Upper lobe of left lung (tissue), 6 donors: ENCODE results near the gene LHFPL3. TPM values are rescaled to one million over a fixed set of nuclear protein-coding genes. Genes with fewer than 3 reads are reported as not detected.
"Not testable (repeated sequence)": the region's sequence is repeated elsewhere in the genome, so short reads cannot be mapped to it uniquely, and the experiment has no call there.

Experiments used
- ATAC-seq, 2 donors: fragments of 200-7000 bp; cut with Tn5 transposase; one replicate each; pipeline ENCODE4 v1.9.1; 2022; ENCODE audit warnings: mild to moderate bottlenecking in 2 of 2, moderate library complexity in 2 of 2; ENCODE audit not compliant: low FRiP score in 2 of 2
- DNase-seq, 2 donors: peaks; one replicate each; pipeline ENCODE4 v3.0.0-alpha.2; 2019 to 2020
- H3K27ac ChIP-seq, 4 donors: fragments of 200-600 bp; sonication (generic); one replicate each; pipeline ENCODE4 v1.5.1; 2016 to 2019
- H3K27me3 ChIP-seq, 4 donors: fragments of 200-600 bp; sonication (generic); one replicate each; pipeline ENCODE4 v1.5.1; 2017 to 2019
- H3K36me3 ChIP-seq, 4 donors: fragments of 200-600 bp; sonication (generic); one replicate each; pipeline ENCODE4 v1.5.1; 2016 to 2019
- H3K4me1 ChIP-seq, 4 donors: fragments of 200-600 bp; sonication (generic); one replicate each; pipeline ENCODE4 v1.5.1; 2018 to 2019
- H3K4me3 ChIP-seq, 4 donors: fragments of 200-600 bp; sonication (generic); one replicate each; pipeline ENCODE4 v1.5.1; 2017 to 2019; ENCODE audit warnings: mild to moderate bottlenecking in 2 of 4, moderate library complexity in 1 of 4
- H3K9me3 ChIP-seq, 4 donors: fragments of 200-600 bp; sonication (generic); one replicate each; pipeline ENCODE4 v1.5.1; 2018 to 2019
- CTCF ChIP-seq, 6 experiments: fragments of 450-650 bp in 4 of 6; fragments of 200-600 bp in 2 of 6; sonication (generic) in 2 of 6; IDR thresholded peaks; one replicate each; pipeline ENCODE4 v1.5.1; 2016 to 2019; ENCODE audit warnings: antibody characterized with exemption in 6 of 6
- EP300 ChIP-seq, 4 donors: sonication (generic); formaldehyde crosslinking; IDR thresholded peaks; one replicate each; pipeline ENCODE4 v1.5.1; 2017; ENCODE audit warnings: antibody characterized with exemption in 4 of 4, control low read depth in 2 of 4
- POLR2A ChIP-seq, 4 donors: fragments of 450-650 bp; IDR thresholded peaks; one replicate each; pipeline ENCODE4 v1.5.1; 2016 to 2017; ENCODE audit warnings: antibody characterized with exemption in 4 of 4, mild to moderate bottlenecking in 2 of 4
- POLR2AphosphoS5 ChIP-seq, 2 donors: sonication (generic); formaldehyde crosslinking; IDR thresholded peaks; one replicate each; pipeline ENCODE4 v1.5.1; 2017; ENCODE audit warnings: antibody characterized with exemption in 2 of 2
- WGBS, 2 donors: methylation state at CpG; one replicate each; pipeline ENCODE4 v1.1.5; 2017 to 2018; 5-methylcytosine and 5-hydroxymethylcytosine counted together
- total RNA-seq, 6 donors: library from RNA; depleted of rRNA in 4 of 6; stranded (reverse); fragments of >200 nt in 4 of 6; gene quantifications; one replicate each; pipeline versions ENCODE4 v1.1.0 to v1.2.1, GENCODE V29; 2016 to 2021
- donor health status: DM: no; HTN: no; CAD: no; lungs with moderate emphysema.
- donor health status: DM: no; HTN: yes; CAD: no; lungs with severe emphysema.

LHFPL3 gene
- total RNA-seq, 6 donors from 2014 or later = not detected

- ATAC-seq (no peak), DNase-seq (no peak)
- WGBS, 2 donors = 71 to 94% methylated on average over 1 of the region's 1 CpG
- TF ChIP-seq POLR2AphosphoS5 (IDR thresholded peaks at IDR 0.05) (no peak), CTCF (IDR thresholded peaks at IDR 0.05) (no peak), POLR2A (IDR thresholded peaks at IDR 0.05) (no peak), EP300 (IDR thresholded peaks at IDR 0.05) (no peak)
- Histone ChIP-seq H3K27me3 (no peaks in the 10 kb centered on the region), H3K4me3 (no peak overlapping the region), H3K4me1 (no peaks in the 10 kb centered on the region), H3K36me3 (no peaks in the 10 kb centered on the region), H3K9me3 (no peaks in the 10 kb centered on the region), H3K27ac (no peak overlapping the region)
Observed at GRCh38 chr7:104679085-104679484, 350.7 kb downstream of the LHFPL3 start.

- TF ChIP-seq EP300 (IDR thresholded peaks at IDR 0.05) = no peak
- TF ChIP-seq POLR2A (IDR thresholded peaks at IDR 0.05) = no peak
- TF ChIP-seq POLR2AphosphoS5 (IDR thresholded peaks at IDR 0.05) = no peak
- no peak for TF ChIP-seq CTCF (IDR thresholded peaks at IDR 0.05)
- Histone ChIP-seq H3K4me1 (no peaks in the 10 kb centered on the region), H3K4me3 (no peak overlapping the region), H3K36me3 (no peaks in the 10 kb centered on the region), H3K27me3 (no peaks in the 10 kb centered on the region), H3K9me3 (no peaks in the 10 kb centered on the region), H3K27ac (no peak overlapping the region)
- no peak for ATAC-seq
- 100% methylated on average over 1 of the region's 1 CpG; no CpG with 5 or more reads in 1 of the 2 donors for WGBS, 2 donors
- DNase-seq = no peak
Observed at GRCh38 chr7:104686286-104686685, 357.9 kb downstream of the LHFPL3 start.

- no peaks in the 10 kb centered on the region for H3K4me1 ChIP-seq
- no peak overlapping the region for H3K4me3 ChIP-seq
- H3K27me3 ChIP-seq = no peaks in the 10 kb centered on the region
- TF ChIP-seq EP300 (IDR thresholded peaks at IDR 0.05) = no peak
- TF ChIP-seq POLR2AphosphoS5 (IDR thresholded peaks at IDR 0.05) = no peak
- TF ChIP-seq POLR2A (IDR thresholded peaks at IDR 0.05) = no peak
- no peak for TF ChIP-seq CTCF (IDR thresholded peaks at IDR 0.05)
- 63 to 76% methylated on average over 2 of the region's 2 CpGs for WGBS, 2 donors
- ATAC-seq = no peak
- H3K36me3 ChIP-seq = no peaks in the 10 kb centered on the region
- H3K9me3 ChIP-seq = peaks cover 0 to 6% (median 0%) of the 10 kb centered on the region in 4 donors
- no peak for DNase-seq
- H3K27ac ChIP-seq = no peak overlapping the region
Observed at GRCh38 chr7:104694710-104695109, 366.3 kb downstream of the LHFPL3 start.

GRCh38 chr7:104695563-104695962 is 367.2 kb downstream of the LHFPL3 start:
- H3K9me3 ChIP-seq = peaks cover 0 to 6% (median 0%) of the 10 kb centered on the region in 4 donors
- TF ChIP-seq POLR2AphosphoS5 (IDR thresholded peaks at IDR 0.05) = no peak
- no peak for TF ChIP-seq EP300 (IDR thresholded peaks at IDR 0.05)
- TF ChIP-seq POLR2A (IDR thresholded peaks at IDR 0.05) = no peak
- TF ChIP-seq CTCF (IDR thresholded peaks at IDR 0.05) = no peak
- ATAC-seq (no peak), DNase-seq (no peak)
- no peak overlapping the region for H3K4me3 ChIP-seq
- no peaks in the 10 kb centered on the region for H3K27me3 ChIP-seq
- H3K36me3 ChIP-seq = no peaks in the 10 kb centered on the region
- no peak overlapping the region for H3K27ac ChIP-seq
- H3K4me1 ChIP-seq = no peaks in the 10 kb centered on the region

GRCh38 chr7:104700336-104700735 is 371.9 kb downstream of the LHFPL3 start:
- WGBS, 2 donors = 71 to 91% methylated on average over 1 of the region's 1 CpG
- ATAC-seq = no peak
- H3K36me3 ChIP-seq = no peaks in the 10 kb centered on the region

GRCh38 chr7:104721027-104721426 is 392.6 kb downstream of the LHFPL3 start:
- H3K27ac ChIP-seq, H3K4me1 ChIP-seq, H3K4me3 ChIP-seq, H3K36me3 ChIP-seq, DNase-seq, H3K9me3 ChIP-seq, H3K27me3 ChIP-seq, ATAC-seq: not testable (repeated sequence)
- WGBS, 2 donors = 95 to 100% methylated on average over 2 of the region's 2 CpGs

More at GRCh38 chr7:104700336-104700735, 371.9 kb downstream of the LHFPL3 start:
- Histone ChIP-seq H3K9me3 (no peaks in the 10 kb centered on the region), H3K4me3 (no peak overlapping the region), H3K4me1 (no peaks in the 10 kb centered on the region), H3K27me3 (no peaks in the 10 kb centered on the region), H3K27ac (no peak overlapping the region)
- DNase-seq = no peak
- TF ChIP-seq CTCF (IDR thresholded peaks at IDR 0.05) (no peak), EP300 (IDR thresholded peaks at IDR 0.05) (no peak), POLR2AphosphoS5 (IDR thresholded peaks at IDR 0.05) (no peak), POLR2A (IDR thresholded peaks at IDR 0.05) (no peak)
